IPS-20b (cell line): Measurements from ENCODE around the gene LIMCH1.

Experiments used
- H3K27ac ChIP-seq: one replicate; pipeline ENCODE4 v1.5.1; 2013; ENCODE audit warnings: low read length
- H3K27me3 ChIP-seq: 2 replicates; pipeline ENCODE4 v1.6.1; 2013; ENCODE audit warnings: mild to moderate bottlenecking, low read length, inconsistent platforms; ENCODE audit not compliant: insufficient read depth
- H3K36me3 ChIP-seq: 2 replicates; pipeline ENCODE4 v1.6.1; 2013; ENCODE audit warnings: low read depth, mild to moderate bottlenecking, inconsistent platforms, low read length, moderate library complexity; ENCODE audit not compliant: insufficient read depth
- H3K4me1 ChIP-seq: 2 replicates; pipeline ENCODE4 v1.6.1; 2013; ENCODE audit warnings: mild to moderate bottlenecking, control low read depth, inconsistent platforms, low read length, moderate library complexity; ENCODE audit not compliant: insufficient read depth
- H3K4me3 ChIP-seq: 2 replicates; pipeline ENCODE4 v1.5.1; 2013; ENCODE audit warnings: mild to moderate bottlenecking, low read length, inconsistent platforms
- H3K9ac ChIP-seq: 2 replicates; pipeline ENCODE4 v1.6.1; 2013; ENCODE audit warnings: low read depth, mild to moderate bottlenecking, inconsistent platforms, low read length, moderate library complexity
- H3K9me3 ChIP-seq: 2 replicates; pipeline ENCODE4 v1.6.1; 2013; ENCODE audit warnings: mild to moderate bottlenecking, low read depth, low read length, inconsistent platforms; ENCODE audit not compliant: insufficient read depth

LIMCH1 gene

GRCh38 chr4:41512136-41512535 lies 25.8 kb upstream of the LIMCH1 start:
- Histone ChIP-seq H3K4me3 (no peak overlapping the region), H3K4me1 (no peaks in the 10 kb centered on the region), H3K9me3 (no peaks in the 10 kb centered on the region), H3K36me3 (no peaks in the 10 kb centered on the region), H3K27ac (no peak overlapping the region), H3K9ac (no peak overlapping the region), H3K27me3 (no peaks in the 10 kb centered on the region)

GRCh38 chr4:41512596-41512995 lies 25.4 kb upstream of the LIMCH1 start:
- Histone ChIP-seq H3K9ac (no peak overlapping the region), H3K27me3 (no peaks in the 10 kb centered on the region), H3K4me1 (no peaks in the 10 kb centered on the region), H3K9me3 (no peaks in the 10 kb centered on the region), H3K4me3 (no peak overlapping the region), H3K36me3 (no peaks in the 10 kb centered on the region), H3K27ac (no peak overlapping the region)

GRCh38 chr4:41514169-41514568 lies 23.8 kb upstream of the LIMCH1 start:
- no peaks in the 10 kb centered on the region for H3K4me1 ChIP-seq
- no peak overlapping the region for H3K27ac ChIP-seq
- no peak overlapping the region for H3K9ac ChIP-seq
- no peaks in the 10 kb centered on the region for H3K9me3 ChIP-seq
- no peaks in the 10 kb centered on the region for H3K36me3 ChIP-seq
- H3K27me3 ChIP-seq, result no peaks in the 10 kb centered on the region
- no peak overlapping the region for H3K4me3 ChIP-seq

- no peaks in the 10 kb centered on the region for H3K4me1 ChIP-seq
- H3K9ac ChIP-seq, result no peak overlapping the region
- no peak overlapping the region for H3K27ac ChIP-seq
These were observed 23.0 kb upstream of the LIMCH1 start for GRCh38 chr4:41514766-41515481.

GRCh38 chr4:41517121-41517520 lies 20.8 kb upstream of the LIMCH1 start:
- Histone ChIP-seq H3K27ac (no peak overlapping the region), H3K4me1 (no peaks in the 10 kb centered on the region), H3K36me3 (no peaks in the 10 kb centered on the region), H3K9ac (no peak overlapping the region), H3K4me3 (no peak overlapping the region), H3K9me3 (no peaks in the 10 kb centered on the region), H3K27me3 (no peaks in the 10 kb centered on the region)

More at GRCh38 chr4:41514766-41515481, 23.0 kb upstream of the LIMCH1 start:
- Histone ChIP-seq H3K36me3 (no peaks in the 10 kb centered on the region), H3K9me3 (no peaks in the 10 kb centered on the region), H3K27me3 (no peaks in the 10 kb centered on the region), H3K4me3 (no peak overlapping the region)

GRCh38 chr4:41517747-41518146 lies 20.2 kb upstream of the LIMCH1 start:
- Histone ChIP-seq H3K36me3 (no peaks in the 10 kb centered on the region), H3K4me3 (no peak overlapping the region), H3K27ac (no peak overlapping the region), H3K27me3 (no peaks in the 10 kb centered on the region), H3K9ac (no peak overlapping the region), H3K9me3 (no peaks in the 10 kb centered on the region), H3K4me1 (no peaks in the 10 kb centered on the region)

GRCh38 chr4:41524425-41524824 lies 13.5 kb upstream of the LIMCH1 start:
- Histone ChIP-seq H3K4me3 (no peak overlapping the region), H3K27me3 (no peaks in the 10 kb centered on the region), H3K4me1 (peaks cover 7% of the 10 kb centered on the region; the same call in 1 of the 2 replicates), H3K9me3 (no peaks in the 10 kb centered on the region), H3K27ac (no peak overlapping the region), H3K9ac (no peak overlapping the region), H3K36me3 (no peaks in the 10 kb centered on the region)

- Histone ChIP-seq H3K36me3 (no peaks in the 10 kb centered on the region), H3K27ac (no peak overlapping the region), H3K9me3 (no peaks in the 10 kb centered on the region), H3K4me3 (no peak overlapping the region), H3K4me1 (peaks cover 7% of the 10 kb centered on the region; the same call in 1 of the 2 replicates), H3K27me3 (no peaks in the 10 kb centered on the region), H3K9ac (no peak overlapping the region)
These were observed 12.8 kb upstream of the LIMCH1 start for GRCh38 chr4:41525129-41525528.

- no peaks in the 10 kb centered on the region for H3K36me3 ChIP-seq
- H3K27ac ChIP-seq, result no peak overlapping the region
- no peaks in the 10 kb centered on the region for H3K27me3 ChIP-seq
- no peaks in the 10 kb centered on the region for H3K9me3 ChIP-seq
- H3K4me3 ChIP-seq, result no peak overlapping the region
- peaks cover 7% of the 10 kb centered on the region; the same call in 1 of the 2 replicates for H3K4me1 ChIP-seq
- H3K9ac ChIP-seq, result no peak overlapping the region
These were observed 11.3 kb upstream of the LIMCH1 start for GRCh38 chr4:41526628-41527027.

- Histone ChIP-seq H3K4me1 (peaks cover 7% of the 10 kb centered on the region; the same call in 1 of the 2 replicates), H3K27ac (no peak overlapping the region), H3K9ac (no peak overlapping the region), H3K4me3 (no peak overlapping the region), H3K27me3 (no peaks in the 10 kb centered on the region), H3K9me3 (no peaks in the 10 kb centered on the region), H3K36me3 (no peaks in the 10 kb centered on the region)
These were observed 9.3 kb upstream of the LIMCH1 start for GRCh38 chr4:41528512-41529205.

- H3K9ac ChIP-seq, result no peak overlapping the region
- no peak overlapping the region for H3K27ac ChIP-seq
- H3K4me3 ChIP-seq, result no peak overlapping the region
- H3K27me3 ChIP-seq, result no peaks in the 10 kb centered on the region
- H3K4me1 ChIP-seq, result no peaks in the 10 kb centered on the region
- H3K9me3 ChIP-seq, result no peaks in the 10 kb centered on the region
- H3K36me3 ChIP-seq, result no peaks in the 10 kb centered on the region
These were observed 7.2 kb upstream of the LIMCH1 start for GRCh38 chr4:41530741-41531140.

- H3K4me1 ChIP-seq, result no peaks in the 10 kb centered on the region
- no peak overlapping the region for H3K27ac ChIP-seq
- no peaks in the 10 kb centered on the region for H3K36me3 ChIP-seq
- H3K9ac ChIP-seq, result no peak overlapping the region
- no peak overlapping the region for H3K4me3 ChIP-seq
- H3K9me3 ChIP-seq, result no peaks in the 10 kb centered on the region
- no peaks in the 10 kb centered on the region for H3K27me3 ChIP-seq
These were observed 5.6 kb upstream of the LIMCH1 start for GRCh38 chr4:41532336-41532735.
